HG03342 (cell line): ENCODE measurements around the gene ARRB1.
A peak's percentile ranks its signal among the peaks of the same experiment; 100 is the strongest.

Source experiments
- ATAC-seq: cut with Tn5 transposase; IDR thresholded peaks from one replicate; pipeline ENCODE4 v1.9.1; 2021; ENCODE audit warnings: mild to moderate bottlenecking, moderate library complexity; ENCODE audit not compliant: unreplicated experiment

ARRB1 gene

GRCh38 chr11:75303544-75304224 lies 47.8 kb downstream of the ARRB1 start:
- no peak for ATAC-seq

- ATAC-seq = no peak
Measured at GRCh38 chr11:75302371-75302770, 49.1 kb downstream of the ARRB1 start.

GRCh38 chr11:75301601-75302345 lies 49.7 kb downstream of the ARRB1 start:
- ATAC-seq = no peak

GRCh38 chr11:75301131-75301530 lies 50.3 kb downstream of the ARRB1 start:
- no peak for ATAC-seq

GRCh38 chr11:75298976-75299260 lies 52.5 kb downstream of the ARRB1 start:
- no peak for ATAC-seq

- ATAC-seq = no peak
Measured at GRCh38 chr11:75298191-75298975, 53.1 kb downstream of the ARRB1 start.

GRCh38 chr11:75293903-75294302 lies 57.6 kb downstream of the ARRB1 start:
- no peak for ATAC-seq

- ATAC-seq = no peak
Measured at GRCh38 chr11:75292943-75293342, 58.5 kb downstream of the ARRB1 start.

GRCh38 chr11:75291741-75292140 lies 59.7 kb downstream of the ARRB1 start:
- ATAC-seq = no peak

GRCh38 chr11:75289919-75290318 lies 61.5 kb downstream of the ARRB1 start:
- no peak for ATAC-seq

- ATAC-seq = no peak
Measured at GRCh38 chr11:75289511-75289760, 62.0 kb downstream of the ARRB1 start.

GRCh38 chr11:75287579-75287978 lies 63.9 kb downstream of the ARRB1 start:
- ATAC-seq = no peak

GRCh38 chr11:75286826-75287465 lies 64.5 kb downstream of the ARRB1 start:
- ATAC-seq = no peak

GRCh38 chr11:75285776-75286360 lies 65.6 kb downstream of the ARRB1 start:
- ATAC-seq = no peak

GRCh38 chr11:75283391-75283931 lies 68.0 kb downstream of the ARRB1 start:
- no peak for ATAC-seq

- no peak for ATAC-seq
Measured at GRCh38 chr11:75281469-75282095, 69.9 kb downstream of the ARRB1 start.

- no peak for ATAC-seq
Measured at GRCh38 chr11:75280770-75281468, 70.5 kb downstream of the ARRB1 start.

- peak; percentile 56 for ATAC-seq
Measured at GRCh38 chr11:75280227-75280701, 71.2 kb downstream of the ARRB1 start.

GRCh38 chr11:75279273-75279672 lies 72.2 kb downstream of the ARRB1 start:
- ATAC-seq = no peak
